Pulmonary artery endothelial cell (primary cell): ENCODE measurements around the gene HMGCL. TPM values are rescaled to one million over a fixed set of nuclear protein-coding genes. Genes with fewer than 3 reads are reported as not detected.
"Not testable (repeated sequence)": the region's sequence is repeated elsewhere in the genome, so short reads cannot be mapped to it uniquely, and the experiment has no call there.

ENCODE experiments used
- DNase-seq: peaks from one replicate; pipeline ENCODE4 v3.0.0-alpha.2; 2011; ENCODE audit warnings: low read depth, low spot score
- total RNA-seq: library from RNA; depleted of rRNA; stranded (reverse); fragments of >200 nt; gene quantifications from 2 replicates; pipeline ENCODE4 v1.2.3, GENCODE V29; 2014

HMGCL gene
- total RNA-seq: 33.8 and 35.7 TPM in 2 replicates

- peak; percentile 66 for DNase-seq
These were observed at the start of gene HMGCL for GRCh38 chr1:23825076-23825761. TSS of gene HMGCL (minus strand) at chr1:23825429. CDS start at chr1:23825415, 14 bp downstream.

DNA sequence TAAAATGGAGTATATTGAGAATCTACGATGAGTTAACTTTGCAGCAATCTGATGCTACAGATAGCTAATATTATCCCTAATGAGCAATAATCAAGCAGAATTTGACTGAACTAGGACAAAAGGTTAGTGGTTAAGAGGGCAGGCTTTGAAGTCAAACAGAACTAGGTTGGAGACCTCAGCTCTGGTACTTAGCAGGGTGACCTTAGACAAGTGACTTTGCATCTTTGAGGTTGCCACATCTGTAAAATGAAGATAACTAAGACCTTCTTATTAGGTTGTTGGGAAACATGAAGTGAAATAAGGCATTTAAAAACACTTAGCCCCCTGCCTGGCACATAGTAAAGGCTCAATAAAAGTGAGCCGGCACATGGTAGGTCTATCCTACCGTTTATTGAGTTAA is 47.2 kb upstream of the HMGCL start:
- no peak for DNase-seq

- DNase-seq: no peak
These were observed 43.8 kb upstream of the HMGCL start for GRCh38 chr1:23869051-23869450.

GRCh38 chr1:23868557-23869016 is 43.4 kb upstream of the HMGCL start:
- DNase-seq: no peak

GRCh38 chr1:23867895-23868556 is 42.8 kb upstream of the HMGCL start, which contains the start of gene FUCA1:
TSS of gene FUCA1 (minus strand) at chr1:23868290. CDS start at chr1:23868286, 4 bp downstream.
- peak; percentile 48 for DNase-seq

DNA sequence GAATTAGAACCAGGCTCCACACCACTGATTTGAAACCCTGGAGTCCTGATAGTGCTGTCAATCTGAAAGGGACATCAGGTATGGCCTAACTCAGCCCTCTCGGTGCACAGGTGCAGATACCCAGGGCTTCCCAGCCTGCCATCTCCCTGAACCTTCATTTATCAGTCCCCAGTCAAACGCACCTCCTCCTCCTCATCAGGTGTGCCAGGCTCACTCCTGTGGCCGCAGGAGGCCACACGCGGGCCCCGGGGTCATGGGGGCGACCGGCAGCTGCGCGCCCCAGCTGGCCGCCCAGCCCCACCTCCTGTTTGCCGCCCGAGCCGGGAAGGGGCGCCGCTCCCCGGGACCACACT is 42.3 kb upstream of the HMGCL start:
- DNase-seq: no peak

GRCh38 chr1:23865543-23865930 is 40.3 kb upstream of the HMGCL start:
- DNase-seq: no peak

DNA sequence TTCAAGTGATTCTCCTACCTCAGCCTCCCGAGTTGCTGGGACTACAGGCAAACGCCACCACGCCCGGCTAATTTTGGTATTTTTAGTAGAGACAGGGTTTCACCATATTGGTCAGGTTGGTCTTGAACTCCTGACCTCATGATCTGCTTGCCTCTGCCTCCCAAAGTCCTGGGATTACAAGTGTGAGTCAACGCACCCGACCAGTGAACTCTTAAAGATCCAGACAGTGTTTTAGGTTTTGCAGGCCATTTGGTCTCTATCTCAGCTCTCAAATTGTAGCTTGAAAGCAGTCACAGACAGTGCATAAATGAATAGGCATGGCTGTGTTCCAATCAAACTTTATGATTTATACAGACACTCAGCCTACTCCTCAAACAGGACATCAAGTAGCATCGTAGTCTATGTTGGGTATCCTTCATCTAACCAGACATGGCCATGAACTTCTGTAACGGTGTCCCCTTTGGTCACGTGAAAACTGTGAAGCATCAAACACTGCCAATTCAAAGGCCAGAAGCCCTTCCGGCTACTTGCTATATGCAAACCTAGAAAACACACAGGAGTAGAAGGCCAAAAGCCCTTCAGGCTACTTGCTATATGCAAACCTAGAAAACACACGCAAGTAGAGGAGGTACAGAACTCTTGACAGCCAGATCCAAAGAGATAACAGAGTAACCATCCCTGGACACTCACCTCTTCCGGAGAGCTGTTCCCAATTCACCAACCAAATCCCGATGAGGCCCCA is 39.7 kb upstream of the HMGCL start:
- no peak for DNase-seq

GRCh38 chr1:23862640-23863039 is 37.4 kb upstream of the HMGCL start:
- no peak for DNase-seq

- no peak for DNase-seq
These were observed 29.3 kb upstream of the HMGCL start for GRCh38 chr1:23854568-23854967.

DNA sequence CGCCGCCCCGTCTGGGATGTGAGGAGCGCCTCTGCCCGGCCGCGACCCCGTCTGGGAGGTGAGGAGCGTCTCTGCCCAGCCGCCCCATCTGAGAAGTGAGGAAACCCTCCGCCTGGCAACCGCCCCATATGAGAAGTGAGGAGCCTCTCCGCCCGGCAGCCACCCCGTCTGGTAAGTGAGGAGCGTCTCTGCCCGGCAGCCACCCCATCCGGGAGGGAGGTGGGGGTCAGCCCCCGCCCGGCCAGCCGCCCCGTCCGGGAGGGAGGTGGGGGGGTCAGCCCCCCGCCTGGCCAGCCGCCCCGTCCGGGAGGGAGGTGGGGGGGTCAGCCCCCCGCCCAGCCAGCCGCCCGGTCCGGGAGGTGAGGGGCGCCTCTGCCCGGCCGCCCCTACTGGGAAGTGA is 27.9 kb upstream of the HMGCL start:
- not testable (repeated sequence) for DNase-seq

GRCh38 chr1:23851406-23851805 is 26.2 kb upstream of the HMGCL start:
- DNase-seq: not testable (repeated sequence)

DNA sequence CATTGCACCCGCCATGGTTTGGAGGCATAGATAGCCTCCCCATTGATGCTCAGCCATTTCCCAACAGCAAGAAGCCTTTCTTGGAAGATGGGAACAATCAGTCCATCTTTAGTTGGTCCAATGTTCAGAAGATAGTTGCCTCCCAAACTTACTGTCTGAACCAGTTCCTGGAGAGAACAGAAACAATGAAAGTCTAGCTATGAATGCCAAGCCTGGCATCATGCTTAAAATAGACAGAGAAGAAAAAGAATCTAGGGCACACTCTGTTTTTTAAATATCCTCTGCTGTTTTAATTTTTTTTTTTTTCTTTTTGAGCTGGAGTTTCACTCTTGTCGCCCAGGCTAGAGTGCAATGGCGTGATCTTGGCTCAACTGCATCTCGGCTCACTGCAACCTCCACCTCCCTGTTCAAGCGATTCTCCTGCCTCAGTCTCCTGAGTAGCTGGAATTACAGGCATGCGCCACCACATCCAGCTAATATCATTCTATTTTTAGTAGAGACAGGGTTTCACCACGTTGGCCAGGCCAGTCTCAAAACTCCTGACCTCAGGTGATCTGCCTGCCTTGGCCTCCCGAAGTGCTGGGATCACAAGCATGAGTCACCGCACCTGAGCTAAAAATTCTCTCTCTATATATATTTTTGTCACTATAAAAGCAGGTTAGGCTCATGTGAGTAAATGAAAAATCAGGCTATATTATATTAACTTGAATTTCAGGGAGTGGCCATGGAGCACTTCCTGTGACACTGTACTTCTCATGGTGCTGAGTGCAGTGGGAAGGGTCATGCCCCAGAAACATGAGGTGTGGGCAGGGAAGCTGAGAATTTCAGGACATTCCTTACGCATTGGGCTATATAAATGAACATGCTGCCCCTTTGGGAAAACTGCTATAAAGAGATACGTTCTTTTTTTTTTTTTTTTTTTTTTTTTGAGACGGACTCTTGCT is 23.7 kb upstream of the HMGCL start:
- no peak for DNase-seq

GRCh38 chr1:23847482-23848095 is 22.4 kb upstream of the HMGCL start:
- not testable (repeated sequence) for DNase-seq

- DNase-seq: no peak
These were observed 19.9 kb upstream of the HMGCL start for GRCh38 chr1:23845163-23845562.

DNA sequence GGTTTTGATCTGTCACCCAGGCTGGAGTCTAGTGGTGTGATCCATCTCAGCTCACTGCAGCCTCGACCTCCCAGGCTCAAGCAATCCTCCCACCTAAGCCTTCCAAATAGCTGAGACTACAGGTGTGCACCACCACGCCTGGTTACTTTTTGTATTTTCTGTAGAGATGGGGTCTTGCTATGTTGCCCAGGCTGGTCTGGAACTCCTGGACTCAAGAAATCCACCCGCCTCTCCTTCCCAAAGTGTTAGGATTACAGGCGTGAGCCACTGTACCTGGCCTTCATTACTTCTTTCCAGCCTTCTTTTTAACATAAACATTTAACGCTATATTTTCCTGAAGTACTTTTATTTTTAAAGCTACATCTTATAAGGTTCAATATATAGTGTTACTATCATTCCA is 18.4 kb upstream of the HMGCL start:
- DNase-seq: no peak

- no peak for DNase-seq
These were observed 13.2 kb upstream of the HMGCL start for GRCh38 chr1:23838401-23838866.

GRCh38 chr1:23837908-23838307 is 12.7 kb upstream of the HMGCL start:
- DNase-seq: no peak

GRCh38 chr1:23836037-23836436 is 10.8 kb upstream of the HMGCL start:
- no peak for DNase-seq

DNA sequence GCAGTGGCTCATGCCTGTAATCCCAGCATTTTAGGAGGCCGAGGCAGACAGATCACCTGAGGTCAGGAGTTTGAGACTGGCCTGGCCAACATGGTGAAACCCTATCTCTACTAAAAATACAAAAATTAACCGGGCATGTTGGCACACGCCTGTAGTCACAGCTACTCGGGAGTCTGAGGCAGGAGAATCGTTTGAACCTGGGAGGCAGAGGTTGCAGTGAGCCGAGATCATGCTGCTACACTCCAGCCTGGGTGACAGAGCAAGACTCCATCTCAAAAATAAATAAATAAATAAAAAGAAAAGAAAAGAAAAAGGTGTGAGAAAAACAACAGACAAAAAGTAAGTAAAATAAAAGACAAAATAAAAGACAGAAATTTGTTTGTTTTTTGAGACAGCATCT is 8.9 kb upstream of the HMGCL start:
- DNase-seq: not testable (repeated sequence)

GRCh38 chr1:23827717-23828116 is 2.5 kb upstream of the HMGCL start:
- no peak for DNase-seq
